Kidney (tissue), 14 donors: ENCODE data around the gene C1orf226. TPM values are rescaled to one million over a fixed set of nuclear protein-coding genes. Genes with fewer than 3 reads are reported as not detected.

ENCODE experiments used
- DNase-seq, 5 donors: peaks; one replicate each; pipeline ENCODE4 v3.0.0-alpha.2; 2013 to 2020
- FAIRE-seq: peaks from 2 replicates; lab custom pipeline; 2012; peaks lifted over from hg19 to GRCh38; lab: Jason Lieb, UNC
- H3K27ac ChIP-seq, 2 donors: one replicate each; pipeline ENCODE4 v1.7.0; 2013; ENCODE audit warnings: low read depth in 2 of 2, low read length in 2 of 2, inconsistent platforms in 1 of 2
- H3K27me3 ChIP-seq: one replicate; pipeline ENCODE4 v1.7.1; 2013; ENCODE audit warnings: low read length, inconsistent platforms; ENCODE audit not compliant: control insufficient read depth, insufficient read depth
- H3K36me3 ChIP-seq, 3 donors: one replicate each; pipeline versions ENCODE4 v1.7.0 to v1.7.1; 2013; ENCODE audit warnings: low read length in 3 of 3, control low read depth in 1 of 3, inconsistent platforms in 1 of 3; ENCODE audit not compliant: insufficient read depth in 3 of 3, control insufficient read depth in 2 of 3
- H3K4me1 ChIP-seq, 3 donors: one replicate each; pipeline versions ENCODE4 v1.7.0 to v1.7.1; 2013; ENCODE audit warnings: low read length in 3 of 3, inconsistent platforms in 1 of 3, low read depth in 1 of 3; ENCODE audit not compliant: control insufficient read depth in 2 of 3, insufficient read depth in 2 of 3
- H3K4me3 ChIP-seq, 3 donors: one replicate each; pipeline versions ENCODE4 v1.7.0 to v1.8.1; 2013; ENCODE audit warnings: low read length in 3 of 3, control low read depth in 1 of 3, inconsistent platforms in 1 of 3
- H3K9ac ChIP-seq, 3 donors: one replicate each; pipeline versions ENCODE4 v1.7.0 to v1.7.1; 2013; ENCODE audit warnings: low read length in 3 of 3, control low read depth in 1 of 3, inconsistent platforms in 1 of 3
- H3K9me3 ChIP-seq, 3 donors: one replicate each; pipeline versions ENCODE4 v1.7.0 to v1.7.1; 2013; ENCODE audit warnings: low read length in 3 of 3, control low read depth in 1 of 3, inconsistent platforms in 1 of 3; ENCODE audit not compliant: control insufficient read depth in 2 of 3, insufficient read depth in 1 of 3
- intact Hi-C: fragments of 100-400 bp; cut with DNase I; formaldehyde crosslinking; loops from one replicate; pipeline ENCODE4 v1.11.1; 2022
- polyA plus RNA-seq: library from polyadenylated mRNA; stranded (reverse); fragments of 350-450 nt; fragmentation: Illumina TruSeq; extraction: RNeasy Lipid Tissue Mini Kit (QIAGEN cat#74804); gene quantifications from one replicate; pipeline ENCODE4 v1.2.3, GENCODE V29; 2014; ENCODE audit warnings: low read depth, low replicate concordance; ENCODE audit not compliant: insufficient read depth
- total RNA-seq: library from RNA; stranded (reverse); fragmentation: NEBNext Ultra II Directional; extraction: Animal tissue kit (Norgen Biotek cat#: 25700); gene quantifications from one replicate; pipeline ENCODE4 v1.2.1, GENCODE V29; 2021
- TF ChIP-seq, protein P1 (sequence below): IDR thresholded peaks from 3 replicates; pipeline ENCODE4 v1.5.1; 2012; ENCODE audit warnings: mild to moderate bottlenecking, moderate library complexity, borderline replicate concordance; ENCODE audit not compliant: insufficient read depth; ENCODE audit errors: extremely low read depth
- donor health status: control.
- donor health status: control.
- donor health status: control.
- donor health status: control.
- donor health status: control.
- donor health status: DM: yes; HTN: yes; CAD: no.
- donor health status: Normal renal cell carcinoma (clear cell type).

C1orf226 gene
- total and polyA plus RNA-seq, 2 donors from 2014 or later: 4.9 to 15.2 TPM

DNA sequence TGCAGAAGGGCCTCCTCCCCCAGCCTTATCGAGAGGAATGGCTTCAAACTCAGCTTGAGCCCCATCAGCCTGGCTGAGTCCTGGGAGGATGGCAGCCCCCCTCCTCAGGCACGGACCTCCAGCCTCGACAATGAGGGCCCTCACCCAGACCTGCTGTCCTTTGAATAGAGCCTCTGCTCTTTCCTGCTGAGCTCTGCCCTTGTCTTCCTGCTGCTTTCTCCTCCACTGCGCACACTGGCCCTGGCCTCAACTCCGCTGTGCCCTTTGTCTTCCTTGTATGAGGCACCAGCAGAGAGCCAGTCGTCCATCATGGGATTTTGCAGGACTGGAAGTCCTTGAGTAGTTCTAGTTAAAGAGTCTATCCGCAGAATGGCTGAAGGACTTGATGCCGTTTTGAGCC, 2.0 kb downstream of the C1orf226 start:
- no peak overlapping the region for H3K4me3 ChIP-seq
- TF ChIP-seq, protein P1, sequence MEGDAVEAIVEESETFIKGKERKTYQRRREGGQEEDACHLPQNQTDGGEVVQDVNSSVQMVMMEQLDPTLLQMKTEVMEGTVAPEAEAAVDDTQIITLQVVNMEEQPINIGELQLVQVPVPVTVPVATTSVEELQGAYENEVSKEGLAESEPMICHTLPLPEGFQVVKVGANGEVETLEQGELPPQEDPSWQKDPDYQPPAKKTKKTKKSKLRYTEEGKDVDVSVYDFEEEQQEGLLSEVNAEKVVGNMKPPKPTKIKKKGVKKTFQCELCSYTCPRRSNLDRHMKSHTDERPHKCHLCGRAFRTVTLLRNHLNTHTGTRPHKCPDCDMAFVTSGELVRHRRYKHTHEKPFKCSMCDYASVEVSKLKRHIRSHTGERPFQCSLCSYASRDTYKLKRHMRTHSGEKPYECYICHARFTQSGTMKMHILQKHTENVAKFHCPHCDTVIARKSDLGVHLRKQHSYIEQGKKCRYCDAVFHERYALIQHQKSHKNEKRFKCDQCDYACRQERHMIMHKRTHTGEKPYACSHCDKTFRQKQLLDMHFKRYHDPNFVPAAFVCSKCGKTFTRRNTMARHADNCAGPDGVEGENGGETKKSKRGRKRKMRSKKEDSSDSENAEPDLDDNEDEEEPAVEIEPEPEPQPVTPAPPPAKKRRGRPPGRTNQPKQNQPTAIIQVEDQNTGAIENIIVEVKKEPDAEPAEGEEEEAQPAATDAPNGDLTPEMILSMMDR: no peak
- no peaks in the 10 kb centered on the region for H3K36me3 ChIP-seq
- no peak overlapping the region for H3K9ac ChIP-seq
- no peaks in the 10 kb centered on the region for H3K27me3 ChIP-seq
- intact Hi-C loops: no loop called here
- no peak for FAIRE-seq
- peaks cover 0 to 5% (median 0%) of the 10 kb centered on the region in 3 donors for H3K4me1 ChIP-seq
- no peaks in the 10 kb centered on the region for H3K9me3 ChIP-seq
- DNase-seq: no peak
- no peak overlapping the region for H3K27ac ChIP-seq

DNA sequence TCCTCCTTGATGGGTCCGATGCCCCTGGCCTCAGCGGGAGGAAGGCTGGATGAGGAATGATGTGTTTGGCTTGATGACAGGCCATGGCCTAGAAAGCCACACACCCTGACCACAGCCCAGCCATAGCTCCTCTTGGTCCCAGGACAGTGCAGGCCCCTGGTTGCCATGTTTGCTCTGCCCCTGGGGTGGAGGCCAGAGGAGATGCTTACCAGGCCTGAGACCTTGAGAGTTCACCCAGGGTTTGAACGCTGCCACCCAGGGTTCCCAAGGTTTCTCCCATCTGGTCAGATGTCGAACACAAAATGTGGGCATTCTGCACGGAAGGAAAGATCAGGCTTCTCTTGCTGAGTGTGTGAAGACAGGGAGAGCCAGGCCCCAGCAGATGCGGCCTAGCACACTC, 2.6 kb downstream of the C1orf226 start:
- FAIRE-seq (no peak), DNase-seq (no peak)
- Histone ChIP-seq H3K27ac (no peak overlapping the region), H3K9me3 (no peaks in the 10 kb centered on the region), H3K36me3 (no peaks in the 10 kb centered on the region), H3K9ac (no peak overlapping the region), H3K27me3 (no peaks in the 10 kb centered on the region), H3K4me3 (no peak overlapping the region), H3K4me1 (peaks cover 0 to 5% (median 0%) of the 10 kb centered on the region in 3 donors)
- TF ChIP-seq, protein P1: no peak
- intact Hi-C loops: no loop called here

DNA sequence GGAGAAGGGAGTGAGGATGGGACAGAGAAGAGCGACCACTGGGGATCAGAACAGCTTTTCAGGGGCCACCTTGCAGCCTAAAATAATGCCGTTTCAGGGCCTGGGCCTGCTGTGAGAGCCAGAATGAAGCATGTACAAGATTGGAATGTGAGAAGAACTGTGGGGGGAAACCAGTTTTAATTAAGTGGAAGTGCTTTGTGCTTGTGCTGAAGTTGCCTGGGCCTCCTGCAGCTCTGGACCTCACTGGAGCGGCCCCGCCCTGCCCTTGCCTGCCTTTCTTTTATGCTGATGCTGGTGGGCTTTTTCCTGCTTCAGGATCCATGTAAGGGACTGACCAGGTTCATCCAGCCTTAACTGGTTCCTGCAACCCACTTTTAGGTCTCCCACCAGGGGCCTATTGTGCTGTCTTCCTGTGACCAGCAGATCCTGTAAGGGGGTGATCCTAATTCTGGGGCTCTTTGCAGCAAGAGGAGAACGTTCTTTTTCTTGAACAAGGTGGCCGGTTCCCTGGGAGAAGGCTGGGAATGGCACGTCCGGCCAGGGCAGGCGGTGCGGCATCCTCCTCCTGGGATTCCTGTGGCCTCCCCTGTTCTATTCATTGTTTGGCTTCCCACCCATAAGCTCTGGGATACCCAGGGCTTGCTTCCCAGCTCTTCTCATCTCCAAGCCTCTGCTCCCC, 3.2 kb downstream of the C1orf226 start:
- intact Hi-C loops: no loop called here
- no peak overlapping the region for H3K9ac ChIP-seq
- no peak overlapping the region for H3K27ac ChIP-seq
- no peaks in the 10 kb centered on the region for H3K27me3 ChIP-seq
- TF ChIP-seq, protein P1: no peak
- H3K36me3 ChIP-seq: no peaks in the 10 kb centered on the region
- H3K4me3 ChIP-seq: no peak overlapping the region
- H3K4me1 ChIP-seq: peaks cover 0 to 5% (median 0%) of the 10 kb centered on the region in 3 donors
- no peak for FAIRE-seq
- peak in 1 of 5 donors; percentile 33 for DNase-seq
- H3K9me3 ChIP-seq: no peaks in the 10 kb centered on the region
